ENCODE results near the gene AKAP13. TPM values are rescaled to one million over a fixed set of nuclear protein-coding genes. Genes with fewer than 3 reads are reported as not detected.

The AKAP13 gene
- total RNA-seq, 4 donors from 2014 or later: 332 to 362 (median 351) TPM

GRCh38 chr15:85547386-85547785, 167.0 kb downstream of the AKAP13 start:
- Histone ChIP-seq H3K4me1 (peaks cover 4 to 42% (median 27%) of the 10 kb centered on the region in 4 donors), H3K27me3 (no peaks in the 10 kb centered on the region), H3K27ac (peak overlapping the region in 1 of 4 donors; percentile 47), H3K4me3 (no peak overlapping the region), H3K9me3 (no peaks in the 10 kb centered on the region), H3K36me3 (peaks cover 0 to 5% (median 0%) of the 10 kb centered on the region in 3 donors)
- TF ChIP-seq CTCF (IDR thresholded peaks at IDR 0.05) (no peak), EP300 (IDR thresholded peaks at IDR 0.05) (no peak), POLR2A (IDR thresholded peaks at IDR 0.05) (no peak)
- no peak for DNase-seq (ENCODE audit: low spot score in 2 of 2)
- WGBS, 2 donors: 76 to 85% methylated on average over 1 of the region's 1 CpG

- H3K36me3 ChIP-seq: peaks cover 0 to 10% (median 0%) of the 10 kb centered on the region in 3 donors
- H3K27ac ChIP-seq: no peak overlapping the region
- WGBS, 2 donors: 67 to 100% methylated on average over 2 of the region's 2 CpGs
- peaks cover 0 to 13% (median 3%) of the 10 kb centered on the region in 4 donors for H3K4me1 ChIP-seq
- no peak overlapping the region for H3K4me3 ChIP-seq
- DNase-seq (ENCODE audit: low spot score in 2 of 2): no peak
- no peaks in the 10 kb centered on the region for H3K27me3 ChIP-seq
- H3K9me3 ChIP-seq: no peaks in the 10 kb centered on the region
- TF ChIP-seq EP300 (IDR thresholded peaks at IDR 0.05): no peak
- no peak for TF ChIP-seq CTCF (IDR thresholded peaks at IDR 0.05)
- TF ChIP-seq POLR2A (IDR thresholded peaks at IDR 0.05): no peak
These were observed 169.9 kb downstream of the AKAP13 start for GRCh38 chr15:85550283-85550682.

GRCh38 chr15:85551221-85551832, 170.9 kb downstream of the AKAP13 start:
- no peaks in the 10 kb centered on the region for H3K27me3 ChIP-seq
- peaks cover 0 to 8% (median 0%) of the 10 kb centered on the region in 4 donors for H3K4me1 ChIP-seq
- no peak overlapping the region for H3K27ac ChIP-seq
- DNase-seq (ENCODE audit: low spot score in 2 of 2): no peak
- H3K4me3 ChIP-seq: no peak overlapping the region
- no peak for TF ChIP-seq EP300 (IDR thresholded peaks at IDR 0.05)
- TF ChIP-seq POLR2A (IDR thresholded peaks at IDR 0.05): no peak
- no peak for TF ChIP-seq CTCF (IDR thresholded peaks at IDR 0.05)
- H3K9me3 ChIP-seq: no peaks in the 10 kb centered on the region
- WGBS, 2 donors: 76 to 85% methylated on average over 3 of the region's 3 CpGs
- H3K36me3 ChIP-seq: peaks cover 0 to 10% (median 0%) of the 10 kb centered on the region in 3 donors

- Histone ChIP-seq H3K27ac (no peak overlapping the region), H3K9me3 (no peaks in the 10 kb centered on the region), H3K27me3 (no peaks in the 10 kb centered on the region), H3K4me1 (peaks cover 0 to 17% (median 0%) of the 10 kb centered on the region in 4 donors), H3K4me3 (no peak overlapping the region), H3K36me3 (peaks cover 0 to 5% (median 0%) of the 10 kb centered on the region in 3 donors)
- TF ChIP-seq CTCF (IDR thresholded peaks at IDR 0.05) (no peak), EP300 (IDR thresholded peaks at IDR 0.05) (peak in 1 of 2 donors; percentile 20)
- DNase-seq (ENCODE audit: low spot score in 2 of 2): no peak
- WGBS, 2 donors: 86 to 88% methylated on average over 7 of the region's 7 CpGs
These were observed 174.6 kb downstream of the AKAP13 start for GRCh38 chr15:85554852-85555521.
